IMR-90 (cell line): Measurements from ENCODE around the gene EEPD1. TPM values are rescaled to one million over a fixed set of nuclear protein-coding genes. Genes with fewer than 3 reads are reported as not detected.

Experiments
- ATAC-seq: fragments of 200-7000 bp; cut with Tn5 transposase; 2 replicates; pipeline ENCODE4 v1.9.1; 2020; ENCODE audit warnings: low read depth, mild to moderate bottlenecking, moderate library complexity
- BruUV-seq: library from RNA; stranded (reverse); fragments of 400-500 nt; replicated peaks from 2 replicates; lab custom pipeline; 2021; lab: Mats Ljungman, UMichigan
- CTCF ChIA-PET: fragments of 300-600 bp; formaldehyde crosslinking; extraction: SDS; loops from one replicate; lab custom pipeline; 2021; ENCODE audit warnings: antibody characterized with exemption; lab: Yijun Ruan, JAX
- POLR2A ChIA-PET: fragments of 300-600 bp; sonication (Branson Sonifier 250); formaldehyde crosslinking; loops from one replicate; lab custom pipeline; 2022; ENCODE audit warnings: antibody characterized with exemption; ENCODE audit not compliant: unreplicated experiment; lab: Charles Lee
- DNase-seq: peaks from one replicate; pipeline ENCODE4 v3.0.0; 2013
- H2AFZ ChIP-seq: replicated peaks from 2 replicates; pipeline ENCODE3; 2013; ENCODE audit warnings: low read length, mild to moderate bottlenecking; ENCODE audit not compliant: poor library complexity
- H2AK5ac ChIP-seq: 2 replicates; pipeline ENCODE4 v1.6.1; 2013; ENCODE audit warnings: low read depth, low read length, inconsistent platforms
- H2AK9ac ChIP-seq: replicated peaks from 2 replicates; pipeline ENCODE3; 2013; ENCODE audit warnings: mild to moderate bottlenecking, low read depth, low read length, moderate library complexity; ENCODE audit not compliant: poor library complexity
- H2BK120ac ChIP-seq: 2 replicates; pipeline ENCODE4 v1.6.1; 2013; ENCODE audit warnings: low read depth, low read length, inconsistent platforms
- H2BK15ac ChIP-seq: 3 replicates; pipeline ENCODE4 v1.6.1; 2013; ENCODE audit warnings: low read depth, low read length, inconsistent platforms
- H2BK20ac ChIP-seq: 2 replicates; pipeline ENCODE4 v1.6.1; 2013; ENCODE audit warnings: low read depth, mild to moderate bottlenecking, inconsistent platforms, low read length, moderate library complexity
- H2BK5ac ChIP-seq: 2 replicates; pipeline ENCODE4 v1.6.1; 2013; ENCODE audit warnings: mild to moderate bottlenecking, low read depth, low read length, inconsistent platforms; ENCODE audit not compliant: poor library complexity, severe bottlenecking
- H3K14ac ChIP-seq: replicated peaks from 2 replicates; pipeline ENCODE4 v1.6.1; 2013; ENCODE audit warnings: low read depth, low read length, inconsistent platforms
- H3K18ac ChIP-seq: 2 replicates; pipeline ENCODE4 v1.6.1; 2013; ENCODE audit warnings: low read depth, low read length, control low read depth
- H3K23ac ChIP-seq: 2 replicates; pipeline ENCODE4 v1.6.1; 2013; ENCODE audit warnings: low read depth, low read length, inconsistent platforms
- H3K27ac ChIP-seq: 2 replicates; pipeline ENCODE4 v1.5.1; 2013; ENCODE audit warnings: mild to moderate bottlenecking, control low read depth, low read length; ENCODE audit not compliant: insufficient read depth
- H3K27me3 ChIP-seq: 2 replicates; pipeline ENCODE4 v1.6.1; 2013; ENCODE audit warnings: low read length; ENCODE audit not compliant: control insufficient read depth, insufficient read depth
- H3K36me3 ChIP-seq: 2 replicates; pipeline ENCODE4 v1.6.1; 2013; ENCODE audit warnings: low read length, mixed read lengths; ENCODE audit not compliant: control insufficient read depth, insufficient read depth
- H3K4ac ChIP-seq: 2 replicates; pipeline ENCODE4 v1.6.1; 2013; ENCODE audit warnings: low read depth, low read length, inconsistent platforms
- H3K4me1 ChIP-seq: 2 replicates; pipeline ENCODE4 v1.6.1; 2013; ENCODE audit warnings: low read length, mixed read lengths; ENCODE audit not compliant: control insufficient read depth, insufficient read depth
- H3K4me2 ChIP-seq: 2 replicates; pipeline ENCODE4 v1.6.1; 2013; ENCODE audit warnings: low read depth, mild to moderate bottlenecking, control low read depth, low read length, moderate library complexity
- H3K4me3 ChIP-seq: 2 replicates; pipeline ENCODE4 v1.5.1; 2013; ENCODE audit warnings: low read depth, mild to moderate bottlenecking, control low read depth, low read length, moderate library complexity; ENCODE audit not compliant: insufficient read depth
- H3K56ac ChIP-seq: 2 replicates; pipeline ENCODE4 v1.6.1; 2013; ENCODE audit warnings: low read length, inconsistent platforms; ENCODE audit not compliant: insufficient read depth; ENCODE audit errors: extremely low read depth
- H3K79me1 ChIP-seq, 2 experiments: 2 replicates each; pipeline ENCODE4 v1.6.1; 2013; ENCODE audit warnings: low read length in 2 of 2, inconsistent platforms in 1 of 2, low read depth in 1 of 2
- H3K9ac ChIP-seq: 2 replicates; pipeline ENCODE4 v1.6.1; 2013; ENCODE audit warnings: low read depth, low read length, control low read depth
- H3K9me1 ChIP-seq: 2 replicates; pipeline ENCODE4 v1.6.1; 2013; ENCODE audit warnings: low read length, inconsistent platforms; ENCODE audit not compliant: insufficient read depth
- H3K9me3 ChIP-seq: 2 replicates; pipeline ENCODE4 v1.6.1; 2013; ENCODE audit warnings: low read length; ENCODE audit not compliant: control insufficient read depth, insufficient read depth
- H4K20me1 ChIP-seq: 2 replicates; pipeline ENCODE4 v1.6.1; 2013; ENCODE audit warnings: low read length, inconsistent platforms; ENCODE audit not compliant: insufficient read depth
- H4K5ac ChIP-seq: 2 replicates; pipeline ENCODE4 v1.6.1; 2013; ENCODE audit warnings: mild to moderate bottlenecking, low read depth, low read length, control low read depth
- H4K8ac ChIP-seq, 2 experiments: 2 replicates each; pipeline ENCODE4 v1.6.1; 2013; ENCODE audit warnings: low read depth in 2 of 2, low read length in 2 of 2, control low read depth in 1 of 2, inconsistent platforms in 1 of 2
- H4K91ac ChIP-seq: 2 replicates; pipeline ENCODE4 v1.6.1; 2013; ENCODE audit warnings: low read depth, low read length, inconsistent platforms; ENCODE audit not compliant: insufficient read depth
- BHLHE40 ChIP-seq: fragments of 150-350 bp; IDR thresholded peaks from 2 replicates; pipeline ENCODE4 v1.6.1; 2016; ENCODE audit warnings: mild to moderate bottlenecking, low read depth, low read length
- CEBPB ChIP-seq: IDR thresholded peaks from 2 replicates; pipeline ENCODE4 v1.6.1; 2012; ENCODE audit warnings: low read depth, low read length, improper control_type of control experiment
- CHD1 ChIP-seq: IDR thresholded peaks from 2 replicates; pipeline ENCODE4 v1.6.1; 2012; ENCODE audit warnings: low read depth, low read length, improper control_type of control experiment
- ELK1 ChIP-seq: fragments of 150-350 bp; IDR thresholded peaks from 2 replicates; pipeline ENCODE4 v1.6.1; 2016; ENCODE audit warnings: low read depth, mild to moderate bottlenecking, low read length, moderate library complexity, borderline replicate concordance
- FOS ChIP-seq: fragments of 150-350 bp; IDR thresholded peaks from 2 replicates; pipeline ENCODE4 v1.6.1; 2016; ENCODE audit warnings: low read depth, low read length
- MAFK ChIP-seq: IDR thresholded peaks from 2 replicates; pipeline ENCODE4 v1.6.1; 2012; ENCODE audit warnings: low read depth, low read length, improper control_type of control experiment
- MAZ ChIP-seq: IDR thresholded peaks from 2 replicates; pipeline ENCODE4 v1.6.1; 2012; ENCODE audit warnings: low read depth, mild to moderate bottlenecking, low read length, improper control_type of control experiment, moderate library complexity, borderline replicate concordance
- MXI1 ChIP-seq: IDR thresholded peaks from 2 replicates; pipeline ENCODE4 v1.6.1; 2012; ENCODE audit warnings: low read depth, mild to moderate bottlenecking, low read length, moderate library complexity, borderline replicate concordance
- NFE2L2 ChIP-seq: fragments of 150-350 bp; IDR thresholded peaks from 2 replicates; pipeline ENCODE4 v1.6.1; 2016; ENCODE audit warnings: low read depth, mild to moderate bottlenecking, low read length
- POLR2A ChIP-seq: IDR thresholded peaks from 2 replicates; pipeline ENCODE4 v1.6.1; 2012; ENCODE audit warnings: mild to moderate bottlenecking, low read depth, low read length
- RAD21 ChIP-seq: IDR thresholded peaks from 2 replicates; pipeline ENCODE4 v1.6.1; 2012; ENCODE audit warnings: low read length, improper control_type of control experiment
- RCOR1 ChIP-seq: IDR thresholded peaks from 2 replicates; pipeline ENCODE4 v1.6.1; 2012; ENCODE audit warnings: mild to moderate bottlenecking, low read length, improper control_type of control experiment; ENCODE audit not compliant: insufficient replicate concordance
- RFX5 ChIP-seq: IDR thresholded peaks from 2 replicates; pipeline ENCODE4 v1.8.0; 2012; ENCODE audit warnings: low read depth, mild to moderate bottlenecking, low read length, moderate library complexity
- WGBS, 2 experiments: methylation state at CpG; one replicate each; pipeline versions ENCODE4 v1.1.5 to v1.1.7; 2013; ENCODE audit warnings: missing lambda C conversion rate in 2 of 2; ENCODE audit not compliant: insufficient read length in 1 of 2; ENCODE audit errors: extremely low coverage in 2 of 2; 5-methylcytosine and 5-hydroxymethylcytosine counted together
- dilution Hi-C: fragments of 300-500 bp; cut with HindIII; formaldehyde crosslinking; loops from one replicate; pipeline ENCODE4 v1.14.3; 2018; ENCODE audit warnings: low sequenced_read_pairs; ENCODE audit not compliant: unreplicated experiment
- in situ Hi-C: fragments of 300-500 bp; cut with MboI; formaldehyde crosslinking; loops from 3 replicates; pipeline ENCODE4 v1.14.3; 2019; ENCODE audit warnings: low sequenced_read_pairs, inconsistent platforms, mixed read lengths
- intact Hi-C: fragments of 100-400 bp; cut with micrococcal nuclease; formaldehyde crosslinking; loops from 2 replicates; pipeline ENCODE4 v1.10.0; 2022
- polyA plus RNA-seq, 3 experiments: library from polyadenylated mRNA; depleted of rRNA; stranded (reverse); fragments of >200 nt; gene quantifications; 2 replicates each; pipeline ENCODE4 v1.2.3, GENCODE V29; 2012; ENCODE audit warnings: low replicate concordance in 1 of 3
- total RNA-seq: library from RNA; depleted of rRNA; stranded (reverse); fragments of >200 nt; gene quantifications from 2 replicates; pipeline ENCODE4 v1.2.3, GENCODE V29; 2012
- TF ChIP-seq, protein P1 (sequence below): fragments of 150-350 bp; IDR thresholded peaks from 2 replicates; pipeline ENCODE4 v1.6.1; 2017; ENCODE audit warnings: mild to moderate bottlenecking, antibody characterized with exemption, low read length, low read depth
- TF ChIP-seq, protein P2 (sequence below): conservative IDR thresholded peaks from 2 replicates; pipeline ENCODE4 v1.5.1; 2012; ENCODE audit warnings: mild to moderate bottlenecking, low read depth, low read length, improper control_type of control experiment

Gene EEPD1
- total and polyA plus RNA-seq, 2 of the 4 experiments (the other 2 are of a cell fraction): 7.3 to 15.2 TPM

DNA sequence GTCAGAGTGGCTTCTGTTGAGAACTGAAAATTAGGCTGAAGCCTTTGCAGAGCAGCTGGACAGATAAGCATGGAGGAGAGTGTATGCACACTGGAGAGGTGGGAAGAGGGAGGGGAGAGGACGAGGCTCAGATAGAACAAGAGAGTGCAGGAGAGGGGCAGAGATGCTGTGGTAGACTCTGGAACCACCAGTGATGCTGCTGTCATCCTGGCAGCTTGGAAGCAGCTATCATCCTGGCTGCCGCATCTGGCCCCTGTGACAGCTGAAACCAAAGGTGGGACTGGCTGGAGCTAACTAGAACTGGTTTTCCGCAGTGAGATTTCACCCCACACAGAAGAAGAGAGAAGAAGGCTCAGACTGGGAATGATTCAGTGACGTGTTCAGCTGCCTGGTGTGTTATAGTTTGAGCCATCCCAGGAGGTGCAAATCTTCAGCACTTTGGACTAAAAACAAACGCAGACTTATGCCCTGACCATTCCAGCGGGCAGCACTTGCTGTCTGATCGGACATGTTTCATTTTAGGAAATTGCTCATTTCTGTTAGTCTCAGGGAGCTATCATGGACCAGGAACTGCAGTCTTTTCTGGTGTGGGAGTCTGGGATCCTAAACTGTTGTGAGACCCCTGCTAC lies 38.4 kb downstream of the EEPD1 start:
- Histone ChIP-seq H3K27me3 (no peaks in the 10 kb centered on the region), H3K9me3 (no peaks in the 10 kb centered on the region), H3K4me1 (peaks cover 35% of the 10 kb centered on the region), H3K79me1 (peaks cover 35 to 51% of the 10 kb centered on the region in 2 experiments), H2BK120ac (peak overlapping the region; percentile 98), H4K20me1 (no peaks in the 10 kb centered on the region), H2AK5ac (peak overlapping the region; percentile 76), H3K23ac (peak overlapping the region; percentile 93), H3K9me1 (peaks cover 31% of the 10 kb centered on the region), H3K36me3 (no peaks in the 10 kb centered on the region), H3K18ac (peak overlapping the region; percentile 68), H3K4me3 (no peak overlapping the region), H4K91ac (peak overlapping the region; percentile 94), H2BK5ac (peak overlapping the region; percentile 71), H2AFZ (peak overlapping the region; percentile 25), H3K4ac (peak overlapping the region; percentile 91), H3K4me2 (peak overlapping the region; percentile 60), H3K14ac (peak overlapping the region; percentile 94), H2BK20ac (peak overlapping the region; percentile 94), H2AK9ac (peak overlapping the region; percentile 18), H3K27ac (peak overlapping the region; percentile 83; the same call in 1 of the 2 replicates), H4K8ac (peak overlapping the region; percentile 8 to 79; a peak in 3 of 4 replicates), H4K5ac (peak overlapping the region; percentile 54), H3K56ac (peak overlapping the region; percentile 75; the same call in 1 of the 2 replicates), H3K9ac (peak overlapping the region; percentile 31; the same call in 1 of the 2 replicates), H2BK15ac (peak overlapping the region; percentile 73; the same call in 2 of the 3 replicates)
- DNase-seq (peak; percentile 74), ATAC-seq (peak; percentile 47)
- intact Hi-C loops (loop anchor here (5.0 kb wide), 1 partner anchor 34 kb away; no protein-coding TSS in a partner anchor), in situ Hi-C loops (no loop called here), dilution Hi-C loops (no loop called here)
- ChIA-PET CTCF (interaction anchor here (0.8 kb wide), 1 partner anchor 100 kb away, joined by 3 read pairs; no protein-coding TSS in a partner anchor), POLR2A (no interaction called here)
- TF ChIP-seq NFE2L2 (no peak), CHD1 (no peak), MAZ (no peak), RFX5 (no peak), RAD21 (no peak), BHLHE40 (no peak), MAFK (no peak), CEBPB (no peak), ELK1 (no peak), MXI1 (no peak), FOS (no peak), RCOR1 (no peak), POLR2A (no peak)
- TF ChIP-seq, protein P1, sequence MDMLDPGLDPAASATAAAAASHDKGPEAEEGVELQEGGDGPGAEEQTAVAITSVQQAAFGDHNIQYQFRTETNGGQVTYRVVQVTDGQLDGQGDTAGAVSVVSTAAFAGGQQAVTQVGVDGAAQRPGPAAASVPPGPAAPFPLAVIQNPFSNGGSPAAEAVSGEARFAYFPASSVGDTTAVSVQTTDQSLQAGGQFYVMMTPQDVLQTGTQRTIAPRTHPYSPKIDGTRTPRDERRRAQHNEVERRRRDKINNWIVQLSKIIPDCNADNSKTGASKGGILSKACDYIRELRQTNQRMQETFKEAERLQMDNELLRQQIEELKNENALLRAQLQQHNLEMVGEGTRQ: no peak
- TF ChIP-seq, protein P2, sequence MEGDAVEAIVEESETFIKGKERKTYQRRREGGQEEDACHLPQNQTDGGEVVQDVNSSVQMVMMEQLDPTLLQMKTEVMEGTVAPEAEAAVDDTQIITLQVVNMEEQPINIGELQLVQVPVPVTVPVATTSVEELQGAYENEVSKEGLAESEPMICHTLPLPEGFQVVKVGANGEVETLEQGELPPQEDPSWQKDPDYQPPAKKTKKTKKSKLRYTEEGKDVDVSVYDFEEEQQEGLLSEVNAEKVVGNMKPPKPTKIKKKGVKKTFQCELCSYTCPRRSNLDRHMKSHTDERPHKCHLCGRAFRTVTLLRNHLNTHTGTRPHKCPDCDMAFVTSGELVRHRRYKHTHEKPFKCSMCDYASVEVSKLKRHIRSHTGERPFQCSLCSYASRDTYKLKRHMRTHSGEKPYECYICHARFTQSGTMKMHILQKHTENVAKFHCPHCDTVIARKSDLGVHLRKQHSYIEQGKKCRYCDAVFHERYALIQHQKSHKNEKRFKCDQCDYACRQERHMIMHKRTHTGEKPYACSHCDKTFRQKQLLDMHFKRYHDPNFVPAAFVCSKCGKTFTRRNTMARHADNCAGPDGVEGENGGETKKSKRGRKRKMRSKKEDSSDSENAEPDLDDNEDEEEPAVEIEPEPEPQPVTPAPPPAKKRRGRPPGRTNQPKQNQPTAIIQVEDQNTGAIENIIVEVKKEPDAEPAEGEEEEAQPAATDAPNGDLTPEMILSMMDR: no peak
- WGBS, 2 experiments: 60% methylated on average over 1 of the region's 7 CpGs; no CpG with 5 or more reads in 1 of the 2 experiments
- no TSS peak for BruUV-seq
